Activated CD4-positive, alpha-beta T cell treated with anti-CD3 and anti-CD28 coated beads for 1 hour (primary cell): ENCODE results near the gene CORO1A.
"Not testable (repeated sequence)": the region's sequence is repeated elsewhere in the genome, so short reads cannot be mapped to it uniquely, and the experiment has no call there.

Experiments used
- DNase-seq: peaks from one replicate; pipeline ENCODE4 v3.0.0-alpha.2; 2020

CORO1A gene

DNA sequence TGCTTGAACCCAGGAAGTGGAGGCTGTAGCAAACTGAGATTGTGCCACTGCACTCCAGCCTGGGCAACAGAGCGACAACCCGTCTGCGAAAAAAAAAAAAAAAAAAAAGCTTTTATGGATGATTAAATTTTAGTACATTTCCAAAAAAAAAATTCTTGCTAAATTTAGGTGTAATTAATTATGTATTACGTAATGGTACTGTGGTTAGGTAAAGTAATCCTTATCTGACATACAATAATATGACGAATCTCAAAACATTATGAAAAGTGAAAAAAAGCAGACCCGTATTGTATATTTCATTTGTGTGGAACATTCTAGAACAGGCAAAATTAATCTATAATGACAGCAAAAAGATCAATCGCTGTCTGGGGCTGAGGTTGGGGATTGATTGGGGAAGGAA is 10.3 kb upstream of the CORO1A start:
- no peak for DNase-seq

DNA sequence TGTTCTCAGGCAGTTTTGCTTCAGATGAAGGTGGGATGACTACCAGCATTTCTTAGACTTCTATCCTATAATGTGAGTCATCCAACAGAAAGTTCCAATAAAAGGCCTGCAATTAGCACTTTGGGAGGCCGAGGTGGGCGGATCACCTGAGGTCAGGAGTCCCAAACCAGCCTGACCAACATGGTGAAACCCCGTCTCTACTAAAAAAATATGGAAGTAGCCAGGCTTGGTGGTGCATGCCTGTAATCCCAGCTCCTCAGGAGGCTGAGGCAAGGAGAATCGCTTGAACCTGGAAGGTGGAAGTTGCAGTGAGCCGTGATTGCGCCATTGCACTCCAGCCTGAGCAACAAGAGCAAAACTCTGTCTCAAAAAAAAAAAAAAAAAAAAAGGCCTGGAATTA is 6.5 kb upstream of the CORO1A start:
- DNase-seq: not testable (repeated sequence)

DNA sequence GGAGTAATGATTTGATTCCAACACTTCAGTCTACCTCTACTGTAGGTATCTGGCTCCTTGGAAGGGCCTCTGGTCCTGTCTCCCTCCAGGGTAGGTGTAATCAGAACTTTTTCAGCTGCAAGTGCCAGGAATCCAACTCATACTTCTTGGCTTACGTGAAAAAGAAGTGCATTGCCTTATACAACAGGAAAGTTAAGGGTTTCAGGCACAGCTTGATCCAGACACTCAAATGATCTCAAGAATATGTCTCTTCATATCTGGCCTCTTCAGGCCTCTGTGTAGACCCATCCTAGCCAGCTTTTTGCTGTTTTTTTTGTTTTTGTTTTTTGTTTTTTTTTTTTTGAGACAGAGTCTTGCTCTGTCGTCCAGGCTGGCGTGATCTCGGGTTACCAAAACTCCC is 4.2 kb upstream of the CORO1A start:
- no peak for DNase-seq

DNA sequence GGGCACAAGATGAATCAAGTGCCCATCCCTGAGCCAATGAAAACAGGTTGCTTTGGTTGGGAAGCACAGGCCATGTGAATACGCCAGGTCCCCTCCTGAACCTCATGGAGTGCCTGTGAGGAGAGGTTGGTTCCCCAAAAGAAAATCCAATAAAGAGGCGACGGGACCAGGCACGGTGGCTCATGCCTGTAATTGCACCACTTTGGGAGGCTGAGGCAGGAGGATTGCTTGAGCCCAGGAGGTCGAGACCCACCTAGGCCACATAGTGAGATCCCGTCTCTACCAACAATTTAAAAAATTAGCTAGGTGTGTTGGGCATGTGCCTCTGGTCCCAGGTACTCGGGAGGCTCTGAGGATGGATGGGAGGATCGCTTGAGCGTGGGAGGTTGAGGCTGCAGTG is 3.5 kb upstream of the CORO1A start:
- no peak for DNase-seq

DNA sequence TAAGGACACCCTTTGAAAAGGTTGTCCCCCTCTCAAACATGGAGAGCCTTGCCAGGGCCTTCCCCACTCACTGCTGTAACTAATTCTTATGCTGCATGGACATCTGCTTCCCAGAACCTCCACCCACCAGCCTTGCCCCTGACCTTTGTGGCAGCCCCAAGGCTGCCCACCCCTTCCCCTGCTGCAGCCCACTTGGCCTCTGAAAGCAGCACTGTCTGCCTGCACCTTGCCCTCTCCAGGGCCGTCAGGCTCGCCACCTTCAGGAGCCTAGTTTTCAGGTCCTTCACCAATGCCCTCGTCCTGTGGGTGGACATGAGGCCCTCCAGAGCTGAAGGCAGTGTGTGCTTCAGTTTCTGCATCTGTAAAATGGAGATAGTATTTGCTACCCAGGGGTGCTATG is 2.7 kb upstream of the CORO1A start:
- DNase-seq: no peak

DNA sequence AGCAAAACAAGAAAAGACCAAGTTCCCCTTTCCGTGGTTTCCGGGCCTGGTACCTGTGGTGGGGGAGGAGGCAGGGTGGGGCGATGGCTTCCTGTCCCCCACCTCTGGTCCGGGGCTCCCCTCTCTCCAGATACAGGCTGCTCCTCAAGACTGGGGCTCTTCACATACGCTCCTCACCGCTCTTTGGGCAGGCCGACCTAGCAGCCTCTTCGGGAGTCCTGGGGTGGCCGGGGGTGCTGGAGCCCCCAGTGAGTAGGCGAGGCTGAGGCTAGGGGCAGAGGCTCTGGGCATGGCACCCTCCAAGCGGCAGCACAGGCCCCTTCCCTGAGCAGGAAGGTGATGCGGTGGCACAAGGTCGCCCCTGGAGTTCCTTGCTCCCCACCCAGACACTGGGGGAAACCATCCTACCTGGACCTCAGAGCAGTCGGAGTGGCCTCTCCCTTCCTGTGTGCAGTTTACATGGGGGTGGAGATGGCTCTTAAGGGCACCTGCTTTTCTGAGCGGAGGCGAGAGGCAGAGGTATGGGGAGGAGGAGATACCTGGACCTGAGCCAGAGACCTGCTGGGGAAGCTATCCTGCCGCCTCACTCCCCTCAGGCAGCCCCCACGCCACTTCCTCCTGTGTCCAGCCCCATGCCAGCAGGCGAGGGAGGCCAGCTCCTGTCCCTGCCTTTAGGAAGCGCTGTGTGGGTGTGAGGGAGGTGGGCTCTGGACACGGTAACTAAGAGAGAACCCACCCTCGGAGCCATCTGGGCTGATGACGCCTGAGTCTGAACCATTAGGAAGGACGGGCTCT is 891 bp downstream of the CORO1A start:
- peak; percentile 62 for DNase-seq

DNA sequence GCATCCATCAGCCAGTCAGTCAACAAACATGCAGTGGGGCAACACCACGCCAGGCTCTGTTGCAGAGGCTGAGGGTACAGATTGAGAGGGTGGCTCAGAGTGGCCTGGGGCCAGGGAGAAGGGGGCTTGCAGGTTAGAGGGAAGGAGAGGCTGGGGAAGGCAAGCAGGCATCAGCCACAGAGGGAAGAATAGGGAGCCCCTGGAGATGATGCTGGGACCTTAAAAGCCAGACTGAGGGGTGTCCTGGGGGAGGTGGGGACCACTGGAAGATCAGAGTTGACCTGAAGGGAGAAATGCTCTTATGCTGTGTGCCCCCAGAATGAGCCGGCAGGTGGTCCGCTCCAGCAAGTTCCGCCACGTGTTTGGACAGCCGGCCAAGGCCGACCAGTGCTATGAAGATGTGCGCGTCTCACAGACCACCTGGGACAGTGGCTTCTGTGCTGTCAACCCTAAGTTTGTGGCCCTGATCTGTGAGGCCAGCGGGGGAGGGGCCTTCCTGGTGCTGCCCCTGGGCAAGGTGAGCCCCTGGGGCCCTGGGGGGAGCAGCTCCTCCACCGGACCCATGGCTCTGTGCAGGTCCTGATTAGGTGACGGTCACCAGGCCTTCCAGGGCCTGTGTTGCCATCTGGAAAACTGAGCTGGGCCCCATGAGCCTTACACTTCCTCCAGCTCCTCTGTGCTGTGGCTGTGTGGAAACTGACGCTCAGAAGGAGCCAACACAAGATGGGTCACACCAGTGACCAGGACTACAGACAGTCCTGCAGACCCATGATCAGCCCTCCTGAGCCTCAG is 1.7 kb downstream of the CORO1A start:
- DNase-seq: peak; percentile 16

DNA sequence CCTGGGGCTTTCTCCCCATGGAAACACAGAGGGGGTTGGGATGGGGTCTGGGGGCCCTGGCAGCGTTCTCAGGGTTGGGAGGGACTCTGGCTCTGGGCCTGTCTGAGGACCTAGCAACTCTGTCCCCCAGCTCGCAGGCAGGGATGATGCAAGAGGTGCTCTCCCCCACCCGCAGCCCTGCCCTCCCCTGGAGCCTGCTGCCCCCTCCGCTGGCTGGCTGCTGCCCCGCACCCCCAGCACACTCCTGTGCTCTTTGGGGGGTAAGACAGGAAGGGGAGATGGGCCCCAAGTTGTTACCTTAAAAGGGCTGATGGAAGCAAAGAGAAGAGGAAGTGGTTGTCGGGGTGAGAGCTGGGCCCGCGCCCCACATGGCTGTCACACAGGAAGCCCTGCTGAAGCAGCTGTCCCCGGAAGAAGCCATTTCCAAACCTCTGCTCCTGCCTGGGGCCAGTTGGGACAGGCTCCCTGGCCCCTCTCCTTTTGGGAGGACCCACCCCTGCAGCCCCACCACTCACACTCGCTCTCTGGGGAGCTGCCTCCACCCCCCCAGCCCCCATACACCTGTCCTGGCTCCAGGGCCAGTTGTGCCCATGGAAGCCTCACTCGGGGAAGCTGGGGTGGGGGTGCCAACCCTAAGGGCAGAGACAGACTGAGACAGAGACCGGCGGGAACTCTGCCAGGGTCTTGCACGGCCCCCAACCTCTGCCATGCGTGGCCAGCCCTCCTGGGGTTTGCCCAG is 2.5 kb downstream of the CORO1A start:
- DNase-seq: peak; percentile 75

DNA sequence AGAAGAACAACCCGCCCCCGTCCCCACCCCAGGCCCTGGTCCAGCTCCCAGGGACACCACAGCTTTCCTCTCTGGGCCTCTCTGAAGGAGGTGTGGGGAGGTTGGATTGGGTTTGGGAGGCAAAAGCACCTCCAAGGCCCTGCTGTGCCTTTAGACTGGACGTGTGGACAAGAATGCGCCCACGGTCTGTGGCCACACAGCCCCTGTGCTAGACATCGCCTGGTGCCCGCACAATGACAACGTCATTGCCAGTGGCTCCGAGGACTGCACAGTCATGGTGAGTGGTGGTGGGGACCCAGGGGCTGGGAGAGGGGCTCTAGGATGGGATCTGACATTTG is 3.0 kb downstream of the CORO1A start:
- peak; percentile 14 for DNase-seq

DNA sequence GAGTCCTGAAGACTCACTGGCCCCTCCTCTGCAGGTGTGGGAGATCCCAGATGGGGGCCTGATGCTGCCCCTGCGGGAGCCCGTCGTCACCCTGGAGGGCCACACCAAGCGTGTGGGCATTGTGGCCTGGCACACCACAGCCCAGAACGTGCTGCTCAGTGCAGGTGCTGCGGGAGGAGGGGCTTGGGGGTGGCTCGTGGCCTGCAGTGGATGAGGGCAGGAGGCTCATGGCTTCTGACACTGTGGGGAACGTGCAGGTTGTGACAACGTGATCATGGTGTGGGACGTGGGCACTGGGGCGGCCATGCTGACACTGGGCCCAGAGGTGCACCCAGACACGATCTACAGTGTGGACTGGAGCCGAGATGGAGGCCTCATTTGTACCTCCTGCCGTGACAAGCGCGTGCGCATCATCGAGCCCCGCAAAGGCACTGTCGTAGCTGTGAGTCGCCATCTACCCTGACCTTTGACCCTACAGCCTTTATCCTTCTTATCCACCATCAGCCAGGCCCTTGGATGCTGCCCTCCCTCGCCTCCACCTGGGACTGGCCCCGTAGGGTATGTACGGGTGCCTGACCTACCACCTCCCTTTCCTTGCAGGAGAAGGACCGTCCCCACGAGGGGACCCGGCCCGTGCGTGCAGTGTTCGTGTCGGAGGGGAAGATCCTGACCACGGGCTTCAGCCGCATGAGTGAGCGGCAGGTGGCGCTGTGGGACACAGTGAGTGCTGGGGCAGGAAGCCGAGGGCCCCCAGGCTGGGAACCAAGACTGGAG is 3.6 kb downstream of the CORO1A start:
- DNase-seq: peak; percentile 79

DNA sequence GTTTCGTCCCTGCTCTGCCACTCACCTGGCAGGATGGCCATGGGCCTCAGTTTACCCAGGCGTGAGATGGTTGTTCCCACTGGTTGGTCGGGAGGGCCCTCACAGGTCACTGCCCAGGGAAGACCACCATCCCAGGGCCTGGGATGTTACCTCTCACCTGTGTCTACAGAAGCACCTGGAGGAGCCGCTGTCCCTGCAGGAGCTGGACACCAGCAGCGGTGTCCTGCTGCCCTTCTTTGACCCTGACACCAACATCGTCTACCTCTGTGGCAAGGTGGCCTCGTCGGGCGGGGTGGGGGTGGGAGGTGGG is 4.1 kb downstream of the CORO1A start:
- DNase-seq: no peak

DNA sequence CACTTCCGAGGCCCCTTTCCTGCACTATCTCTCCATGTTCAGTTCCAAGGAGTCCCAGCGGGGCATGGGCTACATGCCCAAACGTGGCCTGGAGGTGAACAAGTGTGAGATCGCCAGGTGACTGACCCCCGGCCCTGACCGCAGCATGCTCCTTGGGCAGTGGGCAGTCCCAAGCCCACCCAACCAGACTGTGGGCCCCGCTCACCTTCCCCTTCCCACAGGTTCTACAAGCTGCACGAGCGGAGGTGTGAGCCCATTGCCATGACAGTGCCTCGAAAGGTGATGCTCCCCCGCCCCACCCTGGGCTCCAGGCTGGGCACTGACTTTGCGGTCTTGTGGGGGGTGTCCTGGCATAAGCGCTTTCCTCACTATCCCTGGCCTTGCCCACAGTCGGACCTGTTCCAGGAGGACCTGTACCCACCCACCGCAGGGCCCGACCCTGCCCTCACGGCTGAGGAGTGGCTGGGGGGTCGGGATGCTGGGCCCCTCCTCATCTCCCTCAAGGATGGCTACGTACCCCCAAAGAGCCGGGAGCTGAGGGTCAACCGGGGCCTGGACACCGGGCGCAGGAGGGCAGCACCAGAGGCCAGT is 4.7 kb downstream of the CORO1A start:
- DNase-seq: no peak

DNA sequence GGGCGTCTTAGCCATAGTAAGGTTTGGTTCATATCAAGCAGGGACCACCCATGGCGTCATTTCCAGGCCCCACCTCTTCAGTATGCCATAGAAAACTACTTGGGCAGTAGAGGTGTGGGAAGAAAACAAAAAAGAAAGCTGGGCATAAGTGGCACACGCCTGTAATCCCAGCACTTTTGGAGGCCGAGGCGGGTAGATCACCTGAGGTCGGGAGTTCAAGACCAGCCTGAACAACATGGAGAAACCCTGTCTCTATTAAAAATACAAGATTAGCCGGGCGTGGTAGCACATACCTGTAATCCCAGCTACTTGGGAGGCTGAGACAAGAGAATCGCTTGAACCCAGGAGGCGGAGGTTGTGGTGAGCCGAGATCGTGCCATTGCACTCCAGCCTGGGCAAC is 7.8 kb downstream of the CORO1A start:
- DNase-seq: not testable (repeated sequence)

DNA sequence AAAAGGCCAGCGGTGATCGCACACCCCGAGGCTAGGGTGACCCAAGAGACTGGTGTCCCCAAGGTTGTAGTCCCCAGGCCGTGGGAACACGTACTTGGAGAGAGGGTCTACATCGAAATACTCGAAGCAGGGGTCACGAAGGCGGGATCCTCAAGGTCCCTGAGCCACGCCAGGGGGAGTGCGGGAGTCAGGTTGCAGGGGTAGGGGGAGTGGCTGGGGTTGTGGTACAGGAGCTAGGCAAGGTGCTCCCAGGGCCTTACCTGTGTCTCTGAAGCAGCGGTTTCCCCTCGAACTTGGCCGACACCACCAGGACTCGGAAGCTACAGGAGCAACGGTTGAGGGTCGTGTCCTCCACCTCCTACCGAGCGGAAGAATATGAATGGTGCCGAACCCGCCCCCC is 9.7 kb downstream of the CORO1A start:
- DNase-seq: not testable (repeated sequence)

DNA sequence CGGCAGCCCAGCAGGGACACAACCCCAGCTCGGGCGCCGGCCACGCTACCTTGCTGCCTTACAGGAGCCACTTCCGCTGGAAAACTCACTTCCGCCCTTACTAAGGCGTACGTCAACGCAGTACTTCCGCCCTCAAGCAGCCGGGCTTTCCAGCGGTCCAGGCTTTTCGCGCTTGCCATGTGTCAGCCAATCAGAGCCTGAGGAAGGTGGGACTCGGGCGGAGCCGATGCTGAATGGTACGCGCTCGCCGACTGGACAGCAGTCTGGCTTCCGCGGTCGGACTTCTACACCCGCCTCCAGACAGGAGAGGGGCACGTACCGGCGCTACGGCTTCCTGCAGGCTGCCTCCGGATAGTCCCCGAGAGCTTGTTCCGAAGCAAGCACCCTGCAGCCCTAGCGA is 10.2 kb downstream of the CORO1A start, which contains the start of the genes BOLA2B and SLX1A:
TSS of gene BOLA2B (minus strand) at position 52 of the 400 bp plus-strand sequence. CDS start 71 bp downstream, outside the sequence.
TSS of gene SLX1A (plus strand) at position 261 of the 400 bp plus-strand sequence. CDS start 210 bp downstream, outside the sequence.
- DNase-seq: not testable (repeated sequence)

DNA sequence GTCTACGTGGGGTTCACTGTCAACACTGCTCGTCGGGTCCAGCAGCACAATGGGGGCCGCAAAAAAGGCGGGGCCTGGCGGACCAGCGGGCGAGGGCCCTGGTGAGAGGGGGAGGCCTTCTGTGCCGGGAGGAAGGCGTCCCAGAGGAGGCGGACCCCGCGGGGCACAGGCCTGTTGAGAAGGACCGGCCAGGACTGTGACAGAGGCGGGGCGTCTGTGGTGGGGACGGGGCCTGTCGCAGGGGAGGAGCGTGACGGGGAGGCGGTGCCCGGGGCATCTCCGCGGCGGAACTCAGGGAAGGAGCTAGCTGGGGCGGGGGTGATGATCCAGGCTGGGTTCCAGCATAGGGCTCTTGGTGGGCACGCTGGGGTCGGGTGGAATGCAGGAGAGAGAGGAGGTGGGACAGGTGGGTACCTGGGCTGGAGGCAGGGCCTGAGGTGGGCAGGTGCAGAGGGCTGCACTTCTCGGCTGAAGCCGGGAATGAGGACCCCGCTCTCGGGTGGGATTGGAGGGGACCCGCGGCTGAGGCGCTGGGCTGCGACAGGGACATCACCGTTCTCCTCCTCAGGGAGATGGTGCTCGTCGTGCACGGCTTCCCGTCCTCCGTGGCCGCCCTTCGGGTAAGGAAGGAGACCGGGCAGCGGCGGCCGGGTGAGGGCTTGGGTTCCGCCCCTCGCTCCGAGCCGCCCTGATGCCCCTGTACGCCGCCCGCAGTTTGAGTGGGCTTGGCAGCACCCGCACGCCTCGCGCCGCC is 10.9 kb downstream of the CORO1A start:
- not testable (repeated sequence) for DNase-seq

DNA sequence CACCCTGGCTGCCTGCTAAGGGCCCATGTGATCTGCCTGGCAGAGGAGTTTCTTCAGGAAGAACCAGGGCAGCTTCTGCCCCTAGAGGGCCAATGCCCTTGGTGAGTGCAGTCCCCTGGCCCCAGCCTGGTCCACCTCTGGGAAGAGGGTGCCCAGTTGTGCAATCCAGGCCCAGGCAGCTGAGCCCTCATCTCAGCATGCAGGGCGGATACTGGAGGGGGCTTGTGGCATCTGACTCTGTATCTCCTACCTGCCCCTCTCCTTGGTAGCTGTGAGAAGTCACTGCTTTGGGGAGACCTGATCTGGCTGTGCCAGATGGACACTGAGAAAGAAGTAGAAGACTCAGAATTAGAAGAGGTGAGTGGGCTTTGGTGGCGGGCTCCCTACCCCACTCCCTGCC is 13.6 kb downstream of the CORO1A start:
- not testable (repeated sequence) for DNase-seq

DNA sequence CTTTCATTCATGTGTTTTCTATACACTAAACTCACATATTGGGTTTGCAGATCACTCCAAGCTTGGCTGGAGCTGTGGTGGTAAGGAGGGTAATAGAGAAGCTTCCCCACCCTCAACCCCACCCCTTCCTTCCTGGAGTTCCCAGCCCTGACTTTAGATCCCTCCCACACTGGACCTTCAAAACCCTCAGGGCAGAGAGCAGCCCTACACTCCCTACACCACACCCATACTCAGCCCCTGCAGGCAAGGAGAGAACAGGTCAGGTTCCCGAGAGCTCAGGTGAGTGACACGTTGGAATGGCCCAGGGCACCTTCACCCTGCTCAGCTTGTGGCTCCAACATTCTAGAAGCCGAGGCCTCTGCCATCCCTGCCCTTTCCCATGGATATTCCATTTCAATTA is 15.6 kb downstream of the CORO1A start, which contains the start of gene SULT1A3:
TSS of gene SULT1A3 (plus strand) at position 207 of the 400 bp plus-strand sequence. CDS start 1,474 bp downstream, outside the sequence.
- DNase-seq: not testable (repeated sequence)

DNA sequence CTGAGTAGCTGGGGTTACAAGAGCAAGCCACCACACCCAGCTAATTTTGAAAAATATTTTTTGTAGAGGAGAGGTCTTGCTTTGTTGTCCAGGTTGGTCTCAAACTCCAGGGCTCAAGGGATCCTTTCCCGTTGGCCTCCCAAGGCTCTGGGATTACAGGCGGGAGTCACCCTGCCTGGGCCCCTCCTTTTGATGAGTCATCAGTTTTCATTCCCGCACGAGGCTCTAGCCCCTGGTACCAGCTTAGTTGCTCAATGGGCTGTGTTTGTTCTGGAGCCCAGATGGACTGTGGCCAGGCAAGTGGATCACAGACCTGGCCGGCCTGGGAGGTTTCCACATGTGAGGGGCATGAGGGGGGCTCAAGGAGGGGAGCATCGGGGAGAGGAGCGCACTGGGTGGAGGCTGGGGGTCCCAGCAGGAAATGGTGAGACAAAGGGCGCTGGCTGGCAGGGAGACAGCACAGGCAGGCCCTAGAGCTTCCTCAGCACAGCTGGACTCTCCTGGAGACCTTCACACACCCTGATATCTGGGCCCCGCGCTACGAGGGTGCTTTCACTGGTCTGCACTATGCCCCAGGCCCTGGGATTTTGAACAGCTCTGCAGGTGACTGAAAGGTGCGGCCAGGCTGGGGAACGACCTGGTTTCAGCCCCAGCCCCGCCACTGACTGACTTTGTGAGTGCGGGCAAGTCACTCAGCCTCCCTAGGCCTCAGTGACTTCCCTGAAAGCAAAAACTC is 16.4 kb downstream of the CORO1A start:
- DNase-seq: not testable (repeated sequence)

DNA sequence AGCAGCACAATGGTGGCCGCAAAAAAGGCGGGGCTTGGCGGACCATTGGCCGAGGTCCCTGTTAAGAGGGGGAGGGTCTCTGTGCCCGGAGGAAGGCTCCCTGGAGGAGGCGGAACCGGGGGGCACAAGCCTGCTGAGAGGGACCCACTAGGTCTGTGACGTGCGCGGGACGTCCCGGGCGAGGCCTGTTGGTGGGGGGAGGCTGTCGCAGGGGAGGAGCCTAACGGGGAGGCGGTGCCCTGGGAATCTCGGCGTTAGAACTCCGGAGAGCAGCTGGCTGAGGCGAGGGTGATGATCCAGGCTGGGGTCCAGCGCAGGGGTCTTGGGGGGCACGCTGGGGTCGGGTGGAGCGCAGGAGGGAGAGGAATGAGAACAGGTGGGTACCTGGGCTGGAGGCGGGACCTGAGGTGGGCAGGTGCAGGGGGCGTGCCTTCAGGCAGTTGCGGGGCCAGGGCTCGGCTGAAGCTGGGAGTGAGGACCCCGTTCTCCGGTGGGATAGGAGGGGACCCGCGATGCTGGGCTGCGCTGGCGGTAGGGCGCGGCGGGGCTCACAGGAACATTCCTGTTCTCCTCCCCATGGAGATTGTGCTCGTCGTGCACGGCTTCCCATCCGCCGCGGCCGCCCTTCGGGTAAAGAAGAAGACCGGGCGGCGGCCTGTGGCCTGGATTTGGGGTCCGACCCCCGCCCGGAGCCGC is 22.3 kb downstream of the CORO1A start:
- peak; percentile 2 for DNase-seq
